K562 (cell line): ENCODE data around the gene TANGO6. TPM values are rescaled to one million over a fixed set of nuclear protein-coding genes. Genes with fewer than 3 reads are reported as not detected.

Experiments used
- ATAC-seq: fragments of 200-7000 bp; cut with Tn5 transposase; 3 replicates; pipeline ENCODE4 v1.9.1; 2020; ENCODE audit warnings: moderate library complexity
- BruUV-seq: library from RNA; stranded (reverse); fragments of 400-500 nt; replicated peaks from 2 replicates; lab custom pipeline; 2021; lab: Mats Ljungman, UMichigan
- CTCF ChIA-PET: fragments of 300-600 bp; formaldehyde crosslinking; extraction: SDS; loops from one replicate; lab custom pipeline; 2021; ENCODE audit warnings: low intra/inter-chr PET ratio; lab: Yijun Ruan, JAX
- POLR2A ChIA-PET: fragments of 300-600, 350-650 bp; sonication (Branson Sonifier 250); formaldehyde crosslinking; extraction: SDS; loops from one replicate; lab custom pipeline; 2021; ENCODE audit warnings: antibody characterized with exemption, inconsistent platforms; lab: Yijun Ruan, JAX
- DNase-seq, 4 experiments: peaks; one replicate each; pipeline versions ENCODE4 v3.0.0 to v3.0.0-alpha.2; 2011 to 2018; ENCODE audit warnings: low spot score in 3 of 4, mixed read lengths in 3 of 4; ENCODE audit errors: extremely low read depth in 1 of 4
- FAIRE-seq: peaks from 2 replicates; lab custom pipeline; 2011; peaks lifted over from hg19 to GRCh38; lab: Jason Lieb, UNC
- H2AFZ ChIP-seq: 2 replicates; pipeline ENCODE4 v1.6.0; 2011; ENCODE audit warnings: low read depth, low read length, control low read depth, inconsistent platforms
- H3K27ac ChIP-seq: fragments of 200-600 bp; 3 replicates; pipeline ENCODE4 v1.8.0; 2011; ENCODE audit warnings: low read depth, mild to moderate bottlenecking, control low read depth, inconsistent platforms, low read length, moderate library complexity, mixed read lengths; ENCODE audit errors: extremely low read depth
- H3K27me3 ChIP-seq, 2 experiments: fragments of 300-600 bp in 1 of 2; 2 replicates in 1 of 2; 3 replicates in 1 of 2; pipeline versions ENCODE4 v1.6.0 to v1.8.0; 2011; ENCODE audit warnings: inconsistent platforms in 2 of 2, low read length in 2 of 2, mild to moderate bottlenecking in 1 of 2, mixed read lengths in 1 of 2, moderate library complexity in 1 of 2; ENCODE audit not compliant: control insufficient read depth in 2 of 2, insufficient read depth in 2 of 2
- H3K36me3 ChIP-seq: fragments of 300-600 bp; 3 replicates; pipeline ENCODE4 v1.8.0; 2011; ENCODE audit warnings: mild to moderate bottlenecking, low read length, inconsistent platforms; ENCODE audit not compliant: control insufficient read depth, insufficient read depth
- H3K4me1 ChIP-seq, 2 experiments: fragments of 200-600 bp in 1 of 2; replicated peaks in 1 of 2; 2 replicates in 1 of 2; 3 replicates in 1 of 2; pipeline versions ENCODE4 v1.5.1 to v1.8.0; 2011; ENCODE audit warnings: inconsistent platforms in 2 of 2, low read length in 2 of 2, mild to moderate bottlenecking in 1 of 2, mixed read lengths in 1 of 2, moderate library complexity in 1 of 2; ENCODE audit not compliant: control insufficient read depth in 2 of 2, insufficient read depth in 2 of 2
- H3K4me2 ChIP-seq: 2 replicates; pipeline ENCODE4 v1.6.1; 2011; ENCODE audit warnings: low read length, control low read depth, inconsistent platforms, mixed read lengths; ENCODE audit not compliant: insufficient read depth
- H3K4me3 ChIP-seq: fragments of 200-600 bp; sonication (generic), shearing (Covaris generic); 2 replicates; pipeline ENCODE4 v1.5.1; 2016; ENCODE audit warnings: control low read depth, inconsistent platforms
- H3K79me2 ChIP-seq: fragments of 200-600 bp; 3 replicates; pipeline ENCODE4 v1.8.0; 2011; ENCODE audit warnings: low read length, inconsistent platforms; ENCODE audit not compliant: control insufficient read depth, insufficient read depth
- H3K9ac ChIP-seq, 2 experiments: 2 replicates each; pipeline versions ENCODE4 v1.6.0 to v1.6.1; 2011; ENCODE audit warnings: low read depth in 2 of 2, low read length in 2 of 2, control low read depth in 1 of 2, inconsistent platforms in 1 of 2, mild to moderate bottlenecking in 1 of 2, mixed read lengths in 1 of 2; ENCODE audit not compliant: insufficient read depth in 1 of 2
- H3K9me1 ChIP-seq: one replicate; pipeline ENCODE4 v1.6.0; 2011; ENCODE audit warnings: inconsistent platforms, mild to moderate bottlenecking, low read length, moderate library complexity; ENCODE audit not compliant: control insufficient read depth, insufficient read depth
- H3K9me3 ChIP-seq: replicated peaks from 2 replicates; pipeline ENCODE4 v1.5.1; 2011; ENCODE audit warnings: low read depth, low read length, inconsistent platforms; ENCODE audit not compliant: control insufficient read depth, insufficient read depth
- H4K20me1 ChIP-seq: replicated peaks from 2 replicates; pipeline ENCODE4 v1.6.1; 2011; ENCODE audit warnings: low read length, inconsistent platforms, mixed read lengths; ENCODE audit not compliant: control insufficient read depth, insufficient read depth
- CHCHD3 ChIP-seq: fragments of 250-450 bp; sonication (Bioruptor Pico); IDR thresholded peaks from 2 replicates; pipeline ENCODE4 v2.1.2; 2022; ENCODE audit warnings: mild to moderate bottlenecking
- CLOCK ChIP-seq: fragments of 250-450 bp; sonication (Bioruptor Pico); IDR thresholded peaks from 2 replicates; pipeline ENCODE4 v1.4.0; 2020; ENCODE audit warnings: mild to moderate bottlenecking, moderate library complexity, borderline replicate concordance
- DIDO1 ChIP-seq: fragments of 450-650 bp; IDR thresholded peaks from 2 replicates; pipeline ENCODE4 v1.6.1; 2016; ENCODE audit warnings: low read depth, missing biosample characterization, missing genetic modification characterization
- EWSR1 ChIP-seq: fragments of 450-650 bp; IDR thresholded peaks from 2 replicates; pipeline ENCODE4 v1.6.1; 2018; ENCODE audit warnings: borderline replicate concordance, mild to moderate bottlenecking, low read depth, moderate library complexity; ENCODE audit not compliant: partially characterized antibody
- SAP30 ChIP-seq: fragments of 200-600 bp; sonication (generic); IDR thresholded peaks from 2 replicates; pipeline ENCODE4 v1.6.1; 2012; ENCODE audit warnings: borderline replicate concordance, low read depth, mild to moderate bottlenecking, moderate library complexity, low read length, control low read depth, inconsistent platforms; ENCODE audit not compliant: insufficient read depth, poor library complexity, severe bottlenecking
- SREBF1 ChIP-seq: fragments of 150-350 bp; IDR thresholded peaks from 2 replicates; pipeline ENCODE4 v1.6.1; 2014; ENCODE audit warnings: antibody characterized with exemption, low read depth, low read length, borderline replicate concordance
- U2AF1 ChIP-seq: fragments of 200-400 bp; formaldehyde crosslinking; optimal IDR thresholded peaks from 2 replicates; pipeline ENCODE3; 2017; ENCODE audit warnings: mild to moderate bottlenecking, low read depth, low read length, moderate library complexity
- ZNF274 ChIP-seq: IDR thresholded peaks from 2 replicates; pipeline ENCODE4 v1.6.1; 2011; ENCODE audit warnings: low read depth, mild to moderate bottlenecking, low read length, moderate library complexity, borderline replicate concordance
- WGBS: fragments of 100-300 bp; shearing (Covaris generic); methylation state at CpG from one replicate; pipeline ENCODE4 v1.1.6; 2016; ENCODE audit warnings: low coverage, mixed read lengths; ENCODE audit not compliant: insufficient coverage; ENCODE audit errors: missing lambda C conversion rate; 5-methylcytosine and 5-hydroxymethylcytosine counted together
- in situ Hi-C: fragments of 300-500 bp; cut with MboI; formaldehyde crosslinking; loops from 4 replicates; pipeline ENCODE4 v1.15.0; 2018; ENCODE audit warnings: inconsistent platforms, mixed read lengths
- intact Hi-C: fragments of 100-400 bp; cut with micrococcal nuclease; formaldehyde crosslinking; loops from 2 replicates; pipeline ENCODE4 v1.14.2; 2022
- polyA plus RNA-seq, 8 experiments: library from polyadenylated mRNA; depleted of rRNA in 4 of 8; stranded (reverse) in 5 of 8; unstranded in 3 of 8; fragments of >200 nt; fragmentation: Nextera tagmentation in 2 of 8; fragmentation: Illumina TruSeq in 1 of 8; extraction: Ambion mirVana in 2 of 8; extraction: Trizol in 1 of 8; gene quantifications; 2 replicates each; pipeline versions ENCODE4 v1.2.1 to v1.2.3, GENCODE V29; 2011 to 2014; ENCODE audit warnings: inconsistent platforms in 1 of 8, missing spikeins in 1 of 8
- total RNA-seq, 7 experiments: library from RNA; depleted of rRNA in 6 of 7; stranded (reverse); fragments of >200 nt in 6 of 7; fragmentation: Illumina TruSeq in 2 of 7; extraction: Trizol in 2 of 7; gene quantifications; 2 replicates each; pipeline versions ENCODE4 v1.2.1 to v1.2.3, GENCODE V29; 2011 to 2021; ENCODE audit warnings: low replicate concordance in 1 of 7
- TF ChIP-seq, protein P1 (sequence below): fragments of 450-650 bp; IDR thresholded peaks from 2 replicates; pipeline ENCODE4 v1.6.1; 2014; ENCODE audit warnings: low read depth, mild to moderate bottlenecking, moderate library complexity, borderline replicate concordance

The TANGO6 gene
- total and polyA plus RNA-seq, 9 of the 15 experiments (the other 6 are each of a cell fraction or from before 2014, with no cell fraction given) = 1.6 to 15.2 (median 9.6) TPM

- TF ChIP-seq CHCHD3 (CRISPR knock-in tag) = no peak
Measured at GRCh38 chr16:69036399-69037091, 193.2 kb downstream of the TANGO6 start (continued).

DNA sequence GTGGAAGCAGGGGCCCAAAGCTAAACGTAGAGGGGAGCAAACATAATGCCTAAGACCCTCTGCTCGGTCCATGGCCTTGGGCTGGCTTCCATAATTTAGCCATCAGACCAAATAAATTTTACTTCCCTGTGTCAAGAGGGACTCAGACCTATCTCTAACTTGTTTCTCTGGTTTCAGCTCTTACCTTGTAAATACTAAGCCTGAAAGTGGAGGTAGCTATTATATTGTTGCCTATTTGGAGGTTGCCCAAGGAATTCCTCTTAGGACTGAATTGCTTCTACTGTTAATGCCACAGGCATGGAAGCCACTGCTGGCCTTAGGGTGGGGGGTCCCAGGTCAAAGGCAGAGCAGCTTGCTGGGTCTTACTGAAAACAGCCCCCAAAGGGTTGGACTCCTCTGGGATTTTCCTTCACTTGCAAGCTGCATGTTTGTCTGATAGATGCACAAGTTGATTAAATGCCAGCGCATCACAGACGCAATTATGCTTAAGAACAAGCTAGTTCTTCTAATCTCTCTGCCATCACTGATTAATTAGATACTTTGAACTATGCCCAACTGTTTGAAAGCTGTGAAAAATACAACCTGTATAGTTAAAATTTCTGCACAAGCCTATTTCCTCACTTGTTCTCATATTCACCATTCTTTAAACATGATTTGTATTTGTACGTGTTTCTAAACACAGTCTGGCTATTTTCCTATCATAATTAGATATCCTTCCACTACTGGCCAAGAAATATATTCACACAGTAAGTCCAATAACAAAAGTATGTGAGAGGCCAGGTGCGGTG is 194.2 kb downstream of the TANGO6 start:
- H3K27me3 ChIP-seq = no peaks in the 10 kb centered on the region
- no peak overlapping the region for H3K9ac ChIP-seq
- ChIA-PET CTCF (no interaction called here), POLR2A (interaction anchor here (1.0 kb wide), 1 partner anchor 21 kb away, joined by 3 read pairs; no protein-coding TSS in a partner anchor)
- intact Hi-C loops (no loop called here), in situ Hi-C loops (no loop called here)
- no peaks in the 10 kb centered on the region for H3K4me1 ChIP-seq
- H3K36me3 ChIP-seq = peaks cover 6% of the 10 kb centered on the region; the same call in 1 of the 3 replicates
- no peak overlapping the region for H3K27ac ChIP-seq
- H3K9me3 ChIP-seq = no peaks in the 10 kb centered on the region
- no peaks in the 10 kb centered on the region for H4K20me1 ChIP-seq
- FAIRE-seq = no peak
- H3K79me2 ChIP-seq = no peaks in the 10 kb centered on the region
- DNase-seq = no peak
- no peak for ATAC-seq
- H2AFZ ChIP-seq = no peak overlapping the region
- H3K4me2 ChIP-seq = no peak overlapping the region
- H3K4me3 ChIP-seq = no peak overlapping the region
- BruUV-seq = no TSS peak
- H3K9me1 ChIP-seq = no peaks in the 10 kb centered on the region
- 58% methylated on average over 6 of the region's 6 CpGs for WGBS
- TF ChIP-seq SAP30 (no peak), U2AF1 (no peak), DIDO1 (tag) (no peak), ZNF274 (no peak), SREBF1 (no peak), CLOCK (CRISPR knock-in tag) (no peak), EWSR1 (no peak)
- TF ChIP-seq, protein P1, sequence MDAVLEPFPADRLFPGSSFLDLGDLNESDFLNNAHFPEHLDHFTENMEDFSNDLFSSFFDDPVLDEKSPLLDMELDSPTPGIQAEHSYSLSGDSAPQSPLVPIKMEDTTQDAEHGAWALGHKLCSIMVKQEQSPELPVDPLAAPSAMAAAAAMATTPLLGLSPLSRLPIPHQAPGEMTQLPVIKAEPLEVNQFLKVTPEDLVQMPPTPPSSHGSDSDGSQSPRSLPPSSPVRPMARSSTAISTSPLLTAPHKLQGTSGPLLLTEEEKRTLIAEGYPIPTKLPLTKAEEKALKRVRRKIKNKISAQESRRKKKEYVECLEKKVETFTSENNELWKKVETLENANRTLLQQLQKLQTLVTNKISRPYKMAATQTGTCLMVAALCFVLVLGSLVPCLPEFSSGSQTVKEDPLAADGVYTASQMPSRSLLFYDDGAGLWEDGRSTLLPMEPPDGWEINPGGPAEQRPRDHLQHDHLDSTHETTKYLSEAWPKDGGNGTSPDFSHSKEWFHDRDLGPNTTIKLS = no peak
